ENCODE data around the gene ZNF354C. TPM values are rescaled to one million over a fixed set of nuclear protein-coding genes. Genes with fewer than 3 reads are reported as not detected.
A peak's percentile ranks its signal among the peaks of the same experiment; 100 is the strongest.

Gene ZNF354C
- total and polyA plus RNA-seq, 9 of the 15 experiments (the other 6 are each of a cell fraction or from before 2014, with no cell fraction given): 0.01 to 0.08 (median 0.03) TPM; not detected in 1

GRCh38 chr5:179129607-179130071 lies 69.5 kb downstream of the ZNF354C start:
- no peak overlapping the region for H2AFZ ChIP-seq (ENCODE audit: low read depth, low read length)
- DNase-seq (ENCODE audit: extremely low read depth in 1 of 4, low spot score in 3 of 4): no peak
- no peak overlapping the region for H3K27ac ChIP-seq (ENCODE audit: extremely low read depth, low read depth, low read length)
- WGBS (ENCODE audit: insufficient coverage, low coverage, missing lambda C conversion rate): 0% methylated on average over 16 of the region's 18 CpGs
- peaks cover 0 to 5% of the 10 kb centered on the region in 2 experiments; a peak in 2 of 5 replicates for H3K4me1 ChIP-seq (replicated peaks in 1 of 2; ENCODE audit: control insufficient read depth in 2 of 2, insufficient read depth in 2 of 2, low read length in 2 of 2)
- no peaks in the 10 kb centered on the region for H3K36me3 ChIP-seq (ENCODE audit: control insufficient read depth, insufficient read depth, low read length)
- H4K20me1 ChIP-seq (replicated peaks; ENCODE audit: control insufficient read depth, insufficient read depth, low read length): no peaks in the 10 kb centered on the region
- no peak overlapping the region for H3K4me2 ChIP-seq (ENCODE audit: insufficient read depth, low read length)
- ChIA-PET CTCF (ENCODE audit: low intra/inter-chr PET ratio) (no interaction called here), POLR2A (no interaction called here)
- TF ChIP-seq NCOA1 (IDR thresholded peaks at IDR 0.05; ENCODE audit: low read depth) (no peak), ESRRA (IDR thresholded peaks at IDR 0.05; ENCODE audit: borderline replicate concordance, low read depth) (peak; percentile 33; the same call in 1 of the 2 replicates)
- in situ Hi-C loops (cut with MboI) (no loop called here), intact Hi-C loops (cut with micrococcal nuclease) (no loop called here)
- H3K79me2 ChIP-seq (ENCODE audit: control insufficient read depth, insufficient read depth, low read length): no peaks in the 10 kb centered on the region
- H3K27me3 ChIP-seq (ENCODE audit: control insufficient read depth in 2 of 2, insufficient read depth in 2 of 2, low read length in 2 of 2): peaks cover 0 to 54% of the 10 kb centered on the region in 2 experiments; a peak in 2 of 5 replicates
- no peak overlapping the region for H3K4me3 ChIP-seq
- no peak for ATAC-seq
- no peak overlapping the region for H3K9ac ChIP-seq (ENCODE audit: insufficient read depth in 1 of 2, low read depth in 2 of 2, low read length in 2 of 2)
- no TSS peak for BruUV-seq (replicated peaks)
- H3K9me1 ChIP-seq (ENCODE audit: control insufficient read depth, insufficient read depth, low read length): no peaks in the 10 kb centered on the region
- H3K9me3 ChIP-seq (replicated peaks; ENCODE audit: control insufficient read depth, insufficient read depth, low read depth, low read length): no peaks in the 10 kb centered on the region
- FAIRE-seq: no peak

DNA sequence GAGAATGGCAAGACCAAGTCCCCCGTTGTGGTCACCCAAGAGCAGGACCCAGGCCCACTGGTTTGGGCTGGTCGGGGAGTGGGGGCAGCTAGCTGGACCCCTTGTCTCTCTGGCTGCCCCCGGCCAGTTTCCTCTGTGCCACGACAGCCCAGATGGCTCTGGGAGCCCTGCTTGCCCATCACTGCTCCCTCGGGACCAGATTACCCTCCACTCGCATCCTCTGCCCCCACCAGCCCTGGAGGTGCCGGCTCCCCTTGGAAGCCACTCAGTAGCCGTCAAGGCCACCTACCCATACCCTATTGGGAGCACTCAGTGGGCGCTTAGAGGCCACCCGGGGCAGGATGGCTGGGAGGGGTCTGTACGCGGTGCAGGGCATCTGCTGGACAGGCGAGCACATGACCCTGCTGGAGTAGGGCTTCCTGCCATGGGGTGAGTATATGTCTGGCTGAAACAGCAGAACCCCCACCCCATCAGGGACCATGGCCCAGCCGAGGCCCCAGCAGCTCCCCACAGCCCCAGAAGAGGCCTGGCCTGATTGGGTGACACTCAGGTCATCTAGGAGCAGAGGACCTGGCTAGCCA lies 70.0 kb downstream of the ZNF354C start:
- no peaks in the 10 kb centered on the region; a peak in 2 of 5 replicates for H3K4me1 ChIP-seq (replicated peaks in 1 of 2; ENCODE audit: control insufficient read depth in 2 of 2, insufficient read depth in 2 of 2, low read length in 2 of 2)
- no peaks in the 10 kb centered on the region for H3K36me3 ChIP-seq (ENCODE audit: control insufficient read depth, insufficient read depth, low read length)
- in situ Hi-C loops (cut with MboI) (no loop called here), intact Hi-C loops (cut with micrococcal nuclease) (no loop called here)
- H3K79me2 ChIP-seq (ENCODE audit: control insufficient read depth, insufficient read depth, low read length): no peaks in the 10 kb centered on the region
- no peak overlapping the region for H3K9ac ChIP-seq (ENCODE audit: insufficient read depth in 1 of 2, low read depth in 2 of 2, low read length in 2 of 2)
- no peaks in the 10 kb centered on the region for H4K20me1 ChIP-seq (replicated peaks; ENCODE audit: control insufficient read depth, insufficient read depth, low read length)
- no peak overlapping the region for H2AFZ ChIP-seq (ENCODE audit: low read depth, low read length)
- H3K4me2 ChIP-seq (ENCODE audit: insufficient read depth, low read length): no peak overlapping the region
- H3K9me3 ChIP-seq (replicated peaks; ENCODE audit: control insufficient read depth, insufficient read depth, low read depth, low read length): no peaks in the 10 kb centered on the region
- DNase-seq (ENCODE audit: extremely low read depth in 1 of 4, low spot score in 3 of 4): no peak
- H3K27me3 ChIP-seq (ENCODE audit: control insufficient read depth in 2 of 2, insufficient read depth in 2 of 2, low read length in 2 of 2): peaks cover 0 to 51% of the 10 kb centered on the region in 2 experiments; a peak in 2 of 5 replicates
- no peak overlapping the region for H3K4me3 ChIP-seq
- WGBS (ENCODE audit: insufficient coverage, low coverage, missing lambda C conversion rate): 2% methylated on average over 14 of the region's 14 CpGs
- no TSS peak for BruUV-seq (replicated peaks)
- no peak overlapping the region for H3K27ac ChIP-seq (ENCODE audit: extremely low read depth, low read depth, low read length)
- no peak for TF ChIP-seq CAMTA2 (CRISPR knock-in tag; conservative IDR thresholded peaks at IDR 0.05)
- no peak for TF ChIP-seq MAFG (tag; conservative IDR thresholded peaks at IDR 0.05)
- TF ChIP-seq, protein P1, sequence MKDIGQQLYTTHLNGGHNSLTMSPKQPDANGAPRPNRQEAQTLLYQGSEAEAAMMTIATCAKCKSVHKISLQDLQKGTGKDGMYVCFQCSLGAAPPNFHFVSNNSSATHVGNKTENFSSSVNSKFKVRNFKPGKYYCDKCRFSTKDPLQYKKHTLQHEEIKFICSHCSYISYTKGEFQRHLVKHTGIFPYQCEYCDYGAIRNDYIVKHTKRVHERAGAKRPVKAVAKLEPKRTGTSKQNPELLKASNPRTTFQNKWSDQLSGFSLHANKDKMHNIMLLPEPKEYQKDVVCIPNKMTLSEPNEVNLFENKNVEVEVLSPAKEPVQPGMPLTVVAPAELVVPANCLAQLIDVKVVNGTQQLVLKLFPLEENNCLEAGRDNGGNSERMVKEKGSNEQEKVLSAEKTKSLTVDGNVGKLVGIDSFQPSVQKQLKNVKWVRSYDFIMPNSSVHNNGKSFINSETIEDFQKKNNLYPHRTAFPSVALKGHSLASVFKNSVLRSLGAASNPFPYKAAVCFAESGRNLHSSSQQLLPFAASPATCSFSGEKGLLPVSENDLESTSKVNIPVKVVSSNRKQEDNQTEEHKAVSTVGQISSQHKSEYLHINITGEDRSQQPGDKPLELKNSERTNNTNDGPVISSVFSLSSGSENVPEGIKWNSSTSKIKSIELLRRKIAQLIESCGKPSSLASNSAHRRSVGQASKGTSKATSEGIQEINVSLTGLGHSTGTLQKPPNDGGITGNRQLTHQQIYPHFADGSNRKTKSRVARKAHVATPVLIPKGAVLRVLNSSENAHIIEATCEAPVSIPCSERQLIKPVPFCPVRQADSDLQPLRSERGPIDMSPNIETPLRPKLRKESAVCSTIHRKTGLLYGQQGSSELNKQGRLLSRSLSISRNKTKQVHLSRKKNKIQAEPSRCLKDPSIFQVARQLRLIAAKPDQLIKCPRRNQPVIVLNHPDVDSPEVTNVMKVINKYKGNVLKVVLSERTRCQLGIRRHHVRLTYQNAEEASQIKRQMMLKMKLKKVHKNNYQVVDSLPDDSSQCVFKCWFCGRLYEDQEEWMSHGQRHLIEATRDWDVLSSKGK (CRISPR knock-in tag; IDR thresholded peaks at IDR 0.05): no peak
- TF ChIP-seq, protein P2, sequence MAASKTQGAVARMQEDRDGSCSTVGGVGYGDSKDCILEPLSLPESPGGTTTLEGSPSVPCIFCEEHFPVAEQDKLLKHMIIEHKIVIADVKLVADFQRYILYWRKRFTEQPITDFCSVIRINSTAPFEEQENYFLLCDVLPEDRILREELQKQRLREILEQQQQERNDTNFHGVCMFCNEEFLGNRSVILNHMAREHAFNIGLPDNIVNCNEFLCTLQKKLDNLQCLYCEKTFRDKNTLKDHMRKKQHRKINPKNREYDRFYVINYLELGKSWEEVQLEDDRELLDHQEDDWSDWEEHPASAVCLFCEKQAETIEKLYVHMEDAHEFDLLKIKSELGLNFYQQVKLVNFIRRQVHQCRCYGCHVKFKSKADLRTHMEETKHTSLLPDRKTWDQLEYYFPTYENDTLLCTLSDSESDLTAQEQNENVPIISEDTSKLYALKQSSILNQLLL (CRISPR knock-in tag; IDR thresholded peaks at IDR 0.05; ENCODE audit: borderline replicate concordance): no peak
- no peak for TF ChIP-seq ZNF124 (CRISPR knock-in tag; IDR thresholded peaks at IDR 0.05)
- no peak for TF ChIP-seq NR1H2 (CRISPR knock-in tag; IDR thresholded peaks at IDR 0.05)
- CTCF ChIA-PET (ENCODE audit: low intra/inter-chr PET ratio): no interaction called here
- no peaks in the 10 kb centered on the region for H3K9me1 ChIP-seq (ENCODE audit: control insufficient read depth, insufficient read depth, low read length)
- ATAC-seq: no peak; the same call in 2 of the 3 replicates
- POLR2A ChIA-PET: no interaction called here
- no peak for FAIRE-seq
